Epithelial cell of proximal tubule (primary cell): ENCODE results near the gene CARD11. TPM values are rescaled to one million over a fixed set of nuclear protein-coding genes. Genes with fewer than 3 reads are reported as not detected.

Experiments
- DNase-seq: peaks from one replicate; pipeline ENCODE4 v3.0.0-alpha.2; 2011; ENCODE audit warnings: low read depth
- H3K4me3 ChIP-seq: 2 replicates; pipeline ENCODE4 v1.5.1; 2011; ENCODE audit warnings: low read depth, mild to moderate bottlenecking, low read length
- CTCF ChIP-seq: conservative IDR thresholded peaks from 2 replicates; pipeline ENCODE4 v1.5.1; 2012; ENCODE audit warnings: low read depth, mild to moderate bottlenecking, low read length
- total RNA-seq: library from RNA; depleted of rRNA; stranded (reverse); fragments of >200 nt; gene quantifications from 2 replicates; pipeline ENCODE4 v1.2.3, GENCODE V29; 2015

Gene CARD11
- total RNA-seq, 1 donor from 2014 or later = 18.7 TPM

GRCh38 chr7:3066506-3066905 is 22.8 kb upstream of the CARD11 start:
- TF ChIP-seq CTCF = no peak
- DNase-seq = no peak
- no peak overlapping the region for H3K4me3 ChIP-seq

GRCh38 chr7:3065724-3066143 is 22.1 kb upstream of the CARD11 start:
- H3K4me3 ChIP-seq = no peak overlapping the region
- DNase-seq = no peak

GRCh38 chr7:3064067-3064466 is 20.4 kb upstream of the CARD11 start:
- H3K4me3 ChIP-seq = no peak overlapping the region
- peak; percentile 19 for TF ChIP-seq CTCF
- DNase-seq = no peak

More at GRCh38 chr7:3065724-3066143, 22.1 kb upstream of the CARD11 start:
- TF ChIP-seq CTCF = peak; percentile 72

- H3K4me3 ChIP-seq = no peak overlapping the region
- DNase-seq = no peak
- TF ChIP-seq CTCF = no peak
Observed at GRCh38 chr7:3063016-3063753, 19.5 kb upstream of the CARD11 start.

GRCh38 chr7:3057066-3057420 is 13.4 kb upstream of the CARD11 start:
- TF ChIP-seq CTCF = no peak
- DNase-seq = no peak
- H3K4me3 ChIP-seq = no peak overlapping the region

GRCh38 chr7:3056234-3057065 is 12.8 kb upstream of the CARD11 start:
- no peak for DNase-seq
- TF ChIP-seq CTCF = no peak
- no peak overlapping the region for H3K4me3 ChIP-seq
